NCI-H446 (cell line): Measurements from ENCODE around the gene CSAG2.

Source experiments
- DNase-seq, 2 experiments: peaks; one replicate each; lab custom pipeline; 2025; lab: John Stamatoyannopoulos, UW

CSAG2 gene

DNA sequence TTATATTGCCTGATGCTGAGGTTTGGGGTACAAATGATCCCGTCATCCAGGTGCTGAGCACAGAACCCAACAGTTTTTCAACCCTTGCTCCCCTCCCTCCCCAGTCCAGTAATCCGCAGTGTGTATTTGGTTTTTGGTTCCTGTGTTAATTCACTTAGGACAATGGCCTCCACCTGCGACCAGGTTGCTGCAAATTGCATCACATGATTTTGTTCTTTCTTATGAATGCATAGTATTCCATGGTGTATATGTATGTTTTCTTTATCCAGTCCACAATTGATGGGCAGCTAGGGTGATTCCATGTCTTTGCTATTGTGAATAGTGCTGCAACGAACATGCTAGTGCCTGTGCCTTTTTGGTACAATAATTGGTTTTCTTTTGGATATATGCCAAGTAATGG is 46.0 kb downstream of the CSAG2 start:
- DNase-seq = no peak

DNA sequence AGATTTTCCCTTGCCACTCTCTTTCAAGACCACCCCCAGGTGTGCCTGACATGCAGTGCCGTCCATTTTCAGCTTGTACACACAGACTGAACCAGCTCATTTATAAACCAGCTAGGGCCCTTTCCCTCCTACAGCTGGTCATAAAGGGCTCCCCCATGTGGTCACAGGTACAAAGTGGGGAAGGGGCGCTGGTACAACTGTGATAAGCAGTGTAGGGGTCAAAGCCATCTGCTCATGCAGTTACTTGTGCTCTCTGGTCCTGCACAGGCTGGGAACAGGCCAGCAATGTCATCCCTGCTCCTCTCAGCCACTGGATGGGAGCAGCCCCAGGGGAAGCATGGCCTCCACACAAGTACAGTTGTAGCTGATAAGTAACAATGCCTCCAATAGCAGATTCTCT is 50.8 kb downstream of the CSAG2 start:
- DNase-seq = no peak
